Heart right ventricle (tissue), 16 donors: ENCODE results near the gene LLGL1. TPM values are rescaled to one million over a fixed set of nuclear protein-coding genes. Genes with fewer than 3 reads are reported as not detected.

Source experiments
- ATAC-seq, 8 donors: fragments of 200-7000 bp; cut with Tn5 transposase; one replicate each; pipeline ENCODE4 v1.9.1; 2020; ENCODE audit warnings: mild to moderate bottlenecking in 8 of 8, moderate library complexity in 8 of 8, moderate number of reproducible peaks in 1 of 8
- DNase-seq, 2 donors: peaks; one replicate each; pipeline ENCODE4 v3.0.0-alpha.2; 2020
- H3K27ac ChIP-seq, 10 donors: fragments of 200-600 bp; sonication (generic) in 2 of 10; one replicate each; pipeline versions ENCODE4 v1.5.0 to v1.8.0; 2020 to 2022; ENCODE audit warnings: mild to moderate bottlenecking in 3 of 10
- H3K27me3 ChIP-seq, 7 donors: fragments of 200-600 bp; one replicate each; pipeline ENCODE4 v1.8.0; 2021 to 2022; ENCODE audit warnings: mild to moderate bottlenecking in 2 of 7
- H3K36me3 ChIP-seq, 9 donors: fragments of 200-600 bp; sonication (generic) in 1 of 9; one replicate each; pipeline versions ENCODE4 v1.5.0 to v1.8.0; 2020 to 2022; ENCODE audit warnings: mild to moderate bottlenecking in 2 of 9
- H3K4me1 ChIP-seq, 9 donors: fragments of 200-600 bp; sonication (generic) in 1 of 9; one replicate each; pipeline versions ENCODE4 v1.5.0 to v1.8.0; 2020 to 2022; ENCODE audit warnings: mild to moderate bottlenecking in 4 of 9
- H3K4me3 ChIP-seq, 10 donors: fragments of 200-600 bp; sonication (generic) in 2 of 10; one replicate each; pipeline versions ENCODE4 v1.5.0 to v1.8.0; 2020 to 2022; ENCODE audit warnings: mild to moderate bottlenecking in 7 of 10, moderate library complexity in 2 of 10
- H3K9me3 ChIP-seq, 11 donors: fragments of 200-600 bp in 10 of 11; sonication (generic) in 2 of 11; one replicate each; pipeline versions ENCODE4 v1.5.0 to v1.8.0; 2013 to 2022; ENCODE audit warnings: mild to moderate bottlenecking in 2 of 11, control low read depth in 1 of 11, moderate library complexity in 1 of 11
- WGBS, 2 donors: extraction: QIAGEN DNeasy Blood & Tissue Kit; methylation state at CpG; one replicate each; pipeline ENCODE4 v1.1.7; 2013; ENCODE audit warnings: inconsistent platforms in 1 of 2; 5-methylcytosine and 5-hydroxymethylcytosine counted together
- intact Hi-C, 10 donors: fragments of 100-400 bp; cut with DNase I; formaldehyde crosslinking; loops; one replicate each; pipeline versions ENCODE4 v1.11.1 to v1.14.2; 2022
- polyA plus RNA-seq, 2 donors: library from polyadenylated mRNA; stranded (reverse); fragments of 200-250 nt; gene quantifications; one replicate each; pipeline ENCODE4 v1.2.3, GENCODE V29; 2013
- total RNA-seq, 10 donors: library from RNA; stranded (reverse); fragmentation: NEBNext Ultra II Directional in 3 of 10; extraction: Animal tissue kit (Norgen Biotek cat#: 25700) in 3 of 10; gene quantifications; one replicate each; pipeline versions ENCODE4 v1.2.1 to v1.2.4, GENCODE V29; 2021 to 2023
- TF ChIP-seq, protein P1 (sequence below), 9 donors: fragments of 200-600 bp; sonication (generic) in 2 of 9; IDR thresholded peaks; one replicate each; pipeline versions ENCODE4 v1.5.0 to v1.8.0; 2021 to 2022; ENCODE audit warnings: antibody characterized with exemption in 9 of 9, mild to moderate bottlenecking in 5 of 9, moderate library complexity in 1 of 9
- donor health status: Arrhythmogenic right ventricular cardiomyopathy.
- donor health status: ischemic (EF 13 %, LVEDD 7.1; RV severe dilation, severe dysfunction).
- donor health status: healthy with polysubstance abuse.
- donor health status: DM: no; HTN: yes; CAD: no.
- donor health status: DM: no; HTN: no; CAD: no.
- donor health status: ischemic (EF 25% LVEDD 6.9; RV normal size, moderate dysfunction).
- donor health status: ischemic (EF 25% LVEDD 5.7; RV mildly dilated, moderate dysfunction).
- donor health status: healthy.
- donor health status: DM: yes; HTN: yes; CAD: no.
- donor health status: Ischemic cardiomyopathy.
- donor health status: ischemic (EF 35%, LVEDD 5.7; RV mildly dilated, moderate dysfunction).
- donor health status: nonischemic (EF 11% LVEDD 7.7; RV severe dilation, severe dysfunction).
- donor health status: DM: yes; HTN: yes; CAD: no.
- donor health status: PGD.
- donor health status: ischemic (EF 29% LVEDD 5.4; RV normal size, mild dysfunction).
- donor health status: nonischemic (EF 23%, LVEDD 6.1; RV moderate dilation, normal function).

LLGL1 gene
- total and polyA plus RNA-seq, 12 donors = 5.8 to 12.4 (median 8.6) TPM

DNA sequence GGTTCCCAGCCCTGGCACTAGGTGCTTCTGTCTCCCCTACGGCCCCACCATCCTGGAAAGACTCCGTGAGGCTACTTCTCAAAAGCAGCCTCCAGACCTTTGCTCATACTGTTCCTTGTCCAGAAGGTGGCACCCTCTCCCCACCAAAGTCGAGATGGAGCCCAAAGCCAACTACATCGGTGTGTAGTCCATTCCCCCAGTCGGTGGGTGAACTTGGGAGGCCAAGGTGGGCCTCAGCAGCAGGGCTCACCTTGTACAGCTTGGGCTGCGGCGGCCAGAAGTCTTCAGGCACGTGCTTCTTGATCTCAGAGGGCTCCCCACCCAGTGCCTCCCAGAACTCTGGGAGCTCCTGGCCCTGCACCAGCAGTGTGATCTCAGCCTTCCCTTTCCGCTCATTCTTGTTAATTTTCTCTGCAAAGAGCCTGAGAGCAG lies 22.9 kb downstream of the LLGL1 start:
- intact Hi-C loops = no loop called here
- TF ChIP-seq, protein P1, sequence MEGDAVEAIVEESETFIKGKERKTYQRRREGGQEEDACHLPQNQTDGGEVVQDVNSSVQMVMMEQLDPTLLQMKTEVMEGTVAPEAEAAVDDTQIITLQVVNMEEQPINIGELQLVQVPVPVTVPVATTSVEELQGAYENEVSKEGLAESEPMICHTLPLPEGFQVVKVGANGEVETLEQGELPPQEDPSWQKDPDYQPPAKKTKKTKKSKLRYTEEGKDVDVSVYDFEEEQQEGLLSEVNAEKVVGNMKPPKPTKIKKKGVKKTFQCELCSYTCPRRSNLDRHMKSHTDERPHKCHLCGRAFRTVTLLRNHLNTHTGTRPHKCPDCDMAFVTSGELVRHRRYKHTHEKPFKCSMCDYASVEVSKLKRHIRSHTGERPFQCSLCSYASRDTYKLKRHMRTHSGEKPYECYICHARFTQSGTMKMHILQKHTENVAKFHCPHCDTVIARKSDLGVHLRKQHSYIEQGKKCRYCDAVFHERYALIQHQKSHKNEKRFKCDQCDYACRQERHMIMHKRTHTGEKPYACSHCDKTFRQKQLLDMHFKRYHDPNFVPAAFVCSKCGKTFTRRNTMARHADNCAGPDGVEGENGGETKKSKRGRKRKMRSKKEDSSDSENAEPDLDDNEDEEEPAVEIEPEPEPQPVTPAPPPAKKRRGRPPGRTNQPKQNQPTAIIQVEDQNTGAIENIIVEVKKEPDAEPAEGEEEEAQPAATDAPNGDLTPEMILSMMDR (IDR thresholded peaks at IDR 0.05) = peak in 8 of 9 donors; percentile 37 to 74 (median 68)
- Histone ChIP-seq H3K36me3 (peaks cover 20 to 100% (median 75%) of the 10 kb centered on the region in 9 donors), H3K4me1 (peaks cover 12 to 31% (median 21%) of the 10 kb centered on the region in 9 donors), H3K4me3 (no peak overlapping the region), H3K27ac (peak overlapping the region; percentile 66 to 91 (median 82)), H3K27me3 (no peaks in the 10 kb centered on the region), H3K9me3 (no peaks in the 10 kb centered on the region)
- DNase-seq = peak; percentile 51 to 71
- WGBS, 2 donors = 19 to 30% methylated on average over 9 of the region's 9 CpGs
- ATAC-seq = peak; percentile 35 to 78 (median 71)

DNA sequence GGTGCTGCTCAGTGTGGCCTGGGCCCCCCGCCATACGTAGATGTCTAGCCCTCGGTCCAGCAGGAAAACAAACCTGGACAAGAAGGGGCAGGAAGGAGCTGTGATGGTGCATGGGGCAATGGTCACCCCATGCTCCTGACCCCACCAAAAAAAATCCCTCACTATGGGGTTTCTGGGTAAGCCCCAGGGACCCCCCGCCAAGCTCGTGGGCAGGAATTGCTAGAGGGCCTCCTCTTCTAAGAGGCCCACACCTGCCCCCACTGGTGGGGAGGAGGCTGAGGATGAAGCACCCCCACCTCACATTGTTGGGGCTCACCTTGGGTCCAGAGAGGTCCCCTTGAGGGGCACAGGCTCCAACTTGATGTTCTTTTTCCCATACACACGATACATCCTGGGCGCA lies 23.4 kb downstream of the LLGL1 start:
- no peak for DNase-seq
- intact Hi-C loops = no loop called here
- Histone ChIP-seq H3K36me3 (peaks cover 21 to 100% (median 78%) of the 10 kb centered on the region in 9 donors), H3K4me3 (no peak overlapping the region), H3K9me3 (no peaks in the 10 kb centered on the region), H3K4me1 (peaks cover 12 to 31% (median 21%) of the 10 kb centered on the region in 9 donors), H3K27me3 (no peaks in the 10 kb centered on the region), H3K27ac (peak overlapping the region; percentile 66 to 91 (median 82))
- 67 to 71% methylated on average over 7 of the region's 7 CpGs for WGBS, 2 donors
- no peak for ATAC-seq
- TF ChIP-seq, protein P1 (IDR thresholded peaks at IDR 0.05) = no peak

DNA sequence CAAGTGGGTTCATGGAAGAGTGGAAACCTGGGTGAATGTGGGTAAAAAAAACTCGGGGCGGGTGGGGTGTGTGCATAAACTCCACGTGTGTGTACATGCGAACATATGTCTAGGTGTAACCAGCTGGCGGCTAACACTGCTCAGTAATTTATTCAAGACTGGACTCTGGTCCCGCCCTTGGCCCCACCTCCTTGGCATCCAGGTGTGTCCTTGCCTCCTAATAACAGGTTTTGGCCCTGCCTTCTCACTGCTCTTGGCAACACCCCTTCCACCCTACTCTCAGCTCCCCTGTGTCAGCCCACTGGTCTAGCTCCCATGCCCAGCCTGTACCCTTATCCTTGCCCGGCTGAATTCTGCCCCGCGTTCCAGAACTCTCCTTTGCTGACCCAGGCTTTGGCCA lies 24.8 kb downstream of the LLGL1 start:
- DNase-seq (no peak), ATAC-seq (no peak)
- H3K4me3 ChIP-seq = no peak overlapping the region
- intact Hi-C loops = no loop called here
- peaks cover 20 to 100% (median 80%) of the 10 kb centered on the region in 9 donors for H3K36me3 ChIP-seq
- no peaks in the 10 kb centered on the region for H3K9me3 ChIP-seq
- WGBS, 2 donors = 87 to 90% methylated on average over 9 of the region's 9 CpGs
- H3K27me3 ChIP-seq = no peaks in the 10 kb centered on the region
- TF ChIP-seq, protein P1 (IDR thresholded peaks at IDR 0.05) = no peak
- H3K4me1 ChIP-seq = peaks cover 12 to 31% (median 21%) of the 10 kb centered on the region in 9 donors
- no peak overlapping the region for H3K27ac ChIP-seq

DNA sequence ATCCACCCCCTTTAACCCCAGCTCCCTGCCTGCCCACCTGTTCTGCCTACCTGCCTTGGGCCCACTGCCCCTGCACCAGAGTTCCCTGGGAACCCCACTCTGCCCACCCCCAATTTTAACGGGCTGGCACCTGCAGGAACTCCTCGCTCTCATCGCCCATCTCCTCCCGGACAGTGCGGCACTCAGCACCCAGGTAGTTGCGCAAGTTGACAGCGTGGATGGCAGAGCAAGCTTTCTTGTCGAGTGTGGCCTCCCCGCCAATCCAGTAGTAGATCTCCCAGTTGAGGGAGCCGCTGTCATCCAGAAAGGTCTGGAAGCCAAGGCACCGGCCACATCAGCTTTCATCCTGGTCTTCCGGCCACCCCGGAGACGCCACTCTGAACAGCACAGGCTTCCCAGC lies 25.3 kb downstream of the LLGL1 start:
- WGBS, 2 donors = 92 to 93% methylated on average over 14 of the region's 14 CpGs
- Histone ChIP-seq H3K9me3 (no peaks in the 10 kb centered on the region), H3K36me3 (peaks cover 16 to 100% (median 79%) of the 10 kb centered on the region in 9 donors), H3K27me3 (no peaks in the 10 kb centered on the region), H3K27ac (no peak overlapping the region), H3K4me3 (no peak overlapping the region), H3K4me1 (peaks cover 12 to 31% (median 21%) of the 10 kb centered on the region in 9 donors)
- DNase-seq = no peak
- intact Hi-C loops = no loop called here
- TF ChIP-seq, protein P1 (IDR thresholded peaks at IDR 0.05) = no peak
- ATAC-seq = no peak
